ENCODE results near the gene DNAJC27. TPM values are rescaled to one million over a fixed set of nuclear protein-coding genes. Genes with fewer than 3 reads are reported as not detected.

The DNAJC27 gene
- total RNA-seq, 1 experiment from 2014 or later = 5.1 TPM

DNA sequence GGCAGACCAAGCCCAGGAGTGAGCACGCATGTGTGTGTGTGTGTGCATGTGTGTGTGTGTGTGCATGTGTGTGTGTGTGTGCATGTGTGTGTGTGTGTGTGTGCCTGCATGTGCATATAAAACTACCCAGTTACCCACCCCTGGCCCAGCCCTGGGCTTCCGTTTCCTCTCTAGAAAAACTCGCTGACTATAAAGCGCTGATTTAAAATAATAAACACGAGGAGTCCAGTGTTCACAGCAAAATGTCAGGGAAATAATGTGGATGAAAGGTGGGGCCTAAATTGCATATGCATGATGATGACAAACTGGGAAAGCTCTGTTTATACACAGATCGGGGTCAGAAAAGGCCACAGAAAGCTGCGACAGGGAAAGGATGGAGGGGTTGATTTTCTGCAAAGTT is 59.2 kb downstream of the DNAJC27 start:
- H3K9me3 Mint-ChIP-seq (ENCODE audit: unreplicated experiment) = no peaks in the 10 kb centered on the region
- H3K4me1 Mint-ChIP-seq (ENCODE audit: low read depth, unreplicated experiment) = peaks cover 13% of the 10 kb centered on the region
- Histone ChIP-seq H3K36me3 (ENCODE audit: control insufficient read depth, insufficient read depth, low read length) (no peaks in the 10 kb centered on the region; the same call in 1 of the 2 replicates), H3K9me3 (no peaks in the 10 kb centered on the region), H3K4me1 (no peaks in the 10 kb centered on the region), H3K4me3 (ENCODE audit: low read depth, low read length) (no peak overlapping the region), H3K27me3 (replicated peaks; ENCODE audit: control insufficient read depth, insufficient read depth, low read length) (no peaks in the 10 kb centered on the region)
- no peaks in the 10 kb centered on the region for H3K27me3 Mint-ChIP-seq (ENCODE audit: insufficient read depth, unreplicated experiment)
- CTCF ChIA-PET = no interaction called here
- no peak overlapping the region for H3K4me3 Mint-ChIP-seq (ENCODE audit: unreplicated experiment)
- POLR2A ChIA-PET = no interaction called here
- no TSS peak for BruUV-seq (replicated peaks)
- intact Hi-C loops (cut with micrococcal nuclease; ENCODE audit: unreplicated experiment) = no loop called here
- DNase-seq = no peak
- no peak overlapping the region for H3K27ac Mint-ChIP-seq (ENCODE audit: unreplicated experiment)
- H3K36me3 Mint-ChIP-seq (ENCODE audit: insufficient read depth, unreplicated experiment) = peaks cover 28% of the 10 kb centered on the region
- TF ChIP-seq, protein P1, sequence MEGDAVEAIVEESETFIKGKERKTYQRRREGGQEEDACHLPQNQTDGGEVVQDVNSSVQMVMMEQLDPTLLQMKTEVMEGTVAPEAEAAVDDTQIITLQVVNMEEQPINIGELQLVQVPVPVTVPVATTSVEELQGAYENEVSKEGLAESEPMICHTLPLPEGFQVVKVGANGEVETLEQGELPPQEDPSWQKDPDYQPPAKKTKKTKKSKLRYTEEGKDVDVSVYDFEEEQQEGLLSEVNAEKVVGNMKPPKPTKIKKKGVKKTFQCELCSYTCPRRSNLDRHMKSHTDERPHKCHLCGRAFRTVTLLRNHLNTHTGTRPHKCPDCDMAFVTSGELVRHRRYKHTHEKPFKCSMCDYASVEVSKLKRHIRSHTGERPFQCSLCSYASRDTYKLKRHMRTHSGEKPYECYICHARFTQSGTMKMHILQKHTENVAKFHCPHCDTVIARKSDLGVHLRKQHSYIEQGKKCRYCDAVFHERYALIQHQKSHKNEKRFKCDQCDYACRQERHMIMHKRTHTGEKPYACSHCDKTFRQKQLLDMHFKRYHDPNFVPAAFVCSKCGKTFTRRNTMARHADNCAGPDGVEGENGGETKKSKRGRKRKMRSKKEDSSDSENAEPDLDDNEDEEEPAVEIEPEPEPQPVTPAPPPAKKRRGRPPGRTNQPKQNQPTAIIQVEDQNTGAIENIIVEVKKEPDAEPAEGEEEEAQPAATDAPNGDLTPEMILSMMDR (IDR thresholded peaks at IDR 0.05; ENCODE audit: insufficient read depth in 1 of 2, low read depth in 1 of 2, low read length in 1 of 2, severe bottlenecking in 1 of 2, unreplicated experiment in 1 of 2) = no peak

DNA sequence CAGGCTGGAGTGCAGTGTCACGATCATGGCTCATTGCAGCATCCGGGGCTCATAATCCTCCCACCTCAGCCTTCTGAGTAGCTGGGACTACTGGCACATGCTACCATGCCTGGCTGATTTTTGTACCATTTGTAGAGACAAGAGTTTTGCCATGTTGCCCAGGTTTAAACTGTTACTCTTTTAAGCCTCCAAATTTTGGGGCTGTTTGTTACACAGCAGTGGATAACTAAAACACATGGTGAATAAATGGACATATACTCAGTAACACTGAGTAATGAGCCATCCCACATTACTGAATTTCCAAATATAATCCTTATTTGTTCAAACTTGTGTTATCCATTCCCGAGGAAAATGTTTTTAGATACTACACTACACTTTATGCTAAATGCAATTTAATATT is 61.5 kb downstream of the DNAJC27 start:
- H3K4me3 Mint-ChIP-seq (ENCODE audit: unreplicated experiment) = no peak overlapping the region
- no peaks in the 10 kb centered on the region for H3K9me3 Mint-ChIP-seq (ENCODE audit: unreplicated experiment)
- BruUV-seq (replicated peaks) = no TSS peak
- CTCF ChIA-PET = no interaction called here
- peaks cover 33% of the 10 kb centered on the region for H3K36me3 Mint-ChIP-seq (ENCODE audit: insufficient read depth, unreplicated experiment)
- Histone ChIP-seq H3K9me3 (no peaks in the 10 kb centered on the region), H3K4me1 (no peaks in the 10 kb centered on the region), H3K27me3 (replicated peaks; ENCODE audit: control insufficient read depth, insufficient read depth, low read length) (no peaks in the 10 kb centered on the region), H3K4me3 (ENCODE audit: low read depth, low read length) (no peak overlapping the region), H3K36me3 (ENCODE audit: control insufficient read depth, insufficient read depth, low read length) (no peaks in the 10 kb centered on the region; the same call in 1 of the 2 replicates)
- no peak for DNase-seq
- TF ChIP-seq, protein P1 (IDR thresholded peaks at IDR 0.05; ENCODE audit: insufficient read depth in 1 of 2, low read depth in 1 of 2, low read length in 1 of 2, severe bottlenecking in 1 of 2, unreplicated experiment in 1 of 2) = no peak
- intact Hi-C loops (cut with micrococcal nuclease; ENCODE audit: unreplicated experiment) = no loop called here
- no peak overlapping the region for H3K27ac Mint-ChIP-seq (ENCODE audit: unreplicated experiment)
- POLR2A ChIA-PET = no interaction called here
- H3K4me1 Mint-ChIP-seq (ENCODE audit: low read depth, unreplicated experiment) = peaks cover 11% of the 10 kb centered on the region
- no peaks in the 10 kb centered on the region for H3K27me3 Mint-ChIP-seq (ENCODE audit: insufficient read depth, unreplicated experiment)

DNA sequence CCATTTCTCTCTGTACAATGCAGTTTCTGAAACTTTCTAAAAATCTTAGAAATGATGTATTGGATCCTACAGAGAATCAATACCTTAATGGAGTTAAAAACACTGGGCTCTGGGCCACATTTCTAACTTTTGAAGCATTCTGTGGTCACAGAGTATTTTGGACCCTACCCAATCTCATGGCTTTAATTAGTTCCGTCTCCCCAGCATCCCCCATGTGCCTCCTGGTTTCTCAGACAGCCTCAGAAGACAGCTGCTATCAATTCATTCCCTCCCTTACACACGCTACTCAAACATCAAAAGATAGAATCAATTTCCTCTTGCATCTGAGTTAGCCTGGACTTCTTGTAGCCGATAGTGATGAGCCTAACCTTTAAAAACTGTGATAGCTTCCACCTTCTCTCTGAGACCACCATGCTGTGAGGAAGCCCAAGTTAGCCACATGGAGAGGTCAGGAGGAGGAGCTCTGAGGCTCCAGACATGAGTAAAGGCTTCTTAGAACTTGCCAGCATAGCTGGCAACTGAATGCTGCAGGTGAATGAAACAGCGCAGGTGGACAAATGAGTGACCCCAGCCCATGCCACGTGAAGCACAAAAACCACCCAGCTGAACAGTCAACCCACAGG is 62.1 kb downstream of the DNAJC27 start:
- no peaks in the 10 kb centered on the region for H3K27me3 ChIP-seq (replicated peaks; ENCODE audit: control insufficient read depth, insufficient read depth, low read length)
- no peak overlapping the region for H3K27ac Mint-ChIP-seq (ENCODE audit: unreplicated experiment)
- peaks cover 7% of the 10 kb centered on the region for H3K4me1 Mint-ChIP-seq (ENCODE audit: low read depth, unreplicated experiment)
- TF ChIP-seq, protein P1 (IDR thresholded peaks at IDR 0.05; ENCODE audit: insufficient read depth in 1 of 2, low read depth in 1 of 2, low read length in 1 of 2, severe bottlenecking in 1 of 2, unreplicated experiment in 1 of 2) = no peak
- no peaks in the 10 kb centered on the region for H3K9me3 ChIP-seq
- peaks cover 32% of the 10 kb centered on the region for H3K36me3 Mint-ChIP-seq (ENCODE audit: insufficient read depth, unreplicated experiment)
- intact Hi-C loops (cut with micrococcal nuclease; ENCODE audit: unreplicated experiment) = no loop called here
- no peak overlapping the region for H3K4me3 Mint-ChIP-seq (ENCODE audit: unreplicated experiment)
- ChIA-PET CTCF (no interaction called here), POLR2A (no interaction called here)
- H3K4me1 ChIP-seq = no peaks in the 10 kb centered on the region
- H3K4me3 ChIP-seq (ENCODE audit: low read depth, low read length) = no peak overlapping the region
- no TSS peak for BruUV-seq (replicated peaks)
- H3K36me3 ChIP-seq (ENCODE audit: control insufficient read depth, insufficient read depth, low read length) = no peaks in the 10 kb centered on the region; the same call in 1 of the 2 replicates
- H3K27me3 Mint-ChIP-seq (ENCODE audit: insufficient read depth, unreplicated experiment) = no peaks in the 10 kb centered on the region
- no peak for DNase-seq
- H3K9me3 Mint-ChIP-seq (ENCODE audit: unreplicated experiment) = no peaks in the 10 kb centered on the region

All from Caco-2 (cell line).